ENCODE measurements around the gene BRD3. TPM values are rescaled to one million over a fixed set of nuclear protein-coding genes. Genes with fewer than 3 reads are reported as not detected.

The BRD3 gene
- total RNA-seq, 1 experiment from 2014 or later: 25.6 TPM

- intact Hi-C loops (cut with micrococcal nuclease): no loop called here
- Mint-ChIP-seq H3K36me3 (ENCODE audit: insufficient read depth, unreplicated experiment) (no peaks in the 10 kb centered on the region), H3K4me3 (ENCODE audit: unreplicated experiment) (no peak overlapping the region), H3K27ac (ENCODE audit: low read depth, unreplicated experiment) (no peak overlapping the region), H3K9me3 (ENCODE audit: unreplicated experiment) (no peaks in the 10 kb centered on the region), H3K27me3 (ENCODE audit: insufficient read depth, unreplicated experiment) (peaks cover 13% of the 10 kb centered on the region), H3K4me1 (ENCODE audit: insufficient read depth, unreplicated experiment) (no peaks in the 10 kb centered on the region)
- ChIA-PET CTCF (interaction anchor here (0.9 to 1.3 kb wide), 2 partner anchors 13 to 14 kb away, joined by 3 read pairs; no protein-coding TSS in a partner anchor), POLR2A (no interaction called here)
- no TSS peak for BruUV-seq (replicated peaks)
- TF ChIP-seq CTCF (IDR thresholded peaks at IDR 0.05; ENCODE audit: unreplicated experiment): no peak
- DNase-seq (ENCODE audit: unreplicated experiment): no peak
Observed at GRCh38 chr9:134007571-134007970, 60.3 kb downstream of the BRD3 start.

DNA sequence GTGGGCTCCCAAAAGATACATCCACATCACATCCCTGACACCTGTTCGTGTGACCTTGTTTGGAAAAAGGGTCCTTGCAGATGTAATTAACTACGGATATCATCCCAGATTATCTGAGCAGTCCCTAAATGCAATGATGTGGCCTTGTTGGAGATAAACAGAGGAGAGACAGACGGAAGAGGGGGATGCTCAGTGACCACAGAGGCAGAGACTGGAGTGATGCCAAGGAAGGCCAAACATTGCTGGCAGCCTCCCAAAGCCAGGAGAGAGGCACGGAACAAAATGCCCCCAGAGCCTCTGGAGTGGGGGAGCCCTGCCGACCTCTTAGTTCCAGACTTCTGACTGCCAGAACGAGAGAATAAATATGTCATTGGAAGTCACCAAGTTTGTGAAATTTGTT, 60.7 kb downstream of the BRD3 start:
- Mint-ChIP-seq H3K27me3 (ENCODE audit: insufficient read depth, unreplicated experiment) (peaks cover 13% of the 10 kb centered on the region), H3K4me3 (ENCODE audit: unreplicated experiment) (no peak overlapping the region), H3K27ac (ENCODE audit: low read depth, unreplicated experiment) (no peak overlapping the region), H3K9me3 (ENCODE audit: unreplicated experiment) (no peaks in the 10 kb centered on the region), H3K36me3 (ENCODE audit: insufficient read depth, unreplicated experiment) (no peaks in the 10 kb centered on the region), H3K4me1 (ENCODE audit: insufficient read depth, unreplicated experiment) (no peaks in the 10 kb centered on the region)
- DNase-seq (ENCODE audit: unreplicated experiment): no peak
- TF ChIP-seq CTCF (IDR thresholded peaks at IDR 0.05; ENCODE audit: unreplicated experiment): no peak
- POLR2A ChIA-PET: no interaction called here
- CTCF ChIA-PET: interaction anchor here (0.9 to 1.3 kb wide), 2 partner anchors 12 to 13 kb away, joined by 3 read pairs; no protein-coding TSS in a partner anchor
- no TSS peak for BruUV-seq (replicated peaks)
- intact Hi-C loops (cut with micrococcal nuclease): no loop called here

GRCh38 chr9:134005381-134005780, 62.4 kb downstream of the BRD3 start:
- CTCF ChIA-PET: interaction anchor here (1.1 kb wide), 2 partner anchors 10 to 11 kb away, joined by 3 read pairs; no protein-coding TSS in a partner anchor
- Mint-ChIP-seq H3K9me3 (ENCODE audit: unreplicated experiment) (no peaks in the 10 kb centered on the region), H3K4me1 (ENCODE audit: insufficient read depth, unreplicated experiment) (no peaks in the 10 kb centered on the region), H3K4me3 (ENCODE audit: unreplicated experiment) (no peak overlapping the region), H3K27me3 (ENCODE audit: insufficient read depth, unreplicated experiment) (peaks cover 13% of the 10 kb centered on the region), H3K36me3 (ENCODE audit: insufficient read depth, unreplicated experiment) (no peaks in the 10 kb centered on the region), H3K27ac (ENCODE audit: low read depth, unreplicated experiment) (no peak overlapping the region)
- TF ChIP-seq CTCF (IDR thresholded peaks at IDR 0.05; ENCODE audit: unreplicated experiment): no peak
- POLR2A ChIA-PET: interaction anchor here (1.6 kb wide), 1 partner anchor 19 kb away, joined by 4 read pairs; the partner anchor contains the start of gene BRD3OS
- intact Hi-C loops (cut with micrococcal nuclease): no loop called here
- no TSS peak for BruUV-seq (replicated peaks)
- DNase-seq (ENCODE audit: unreplicated experiment): no peak

- CTCF ChIA-PET: interaction anchor here (0.8 to 0.9 kb wide), 2 partner anchors 11 to 222 kb away, joined by 3 to 4 read pairs; no protein-coding TSS in a partner anchor
Observed at GRCh38 chr9:134004881-134005280, 62.9 kb downstream of the BRD3 start.

More at GRCh38 chr9:134004881-134005280, 62.9 kb downstream of the BRD3 start:
- no peak overlapping the region for H3K4me3 Mint-ChIP-seq (ENCODE audit: unreplicated experiment)
- TF ChIP-seq CTCF (IDR thresholded peaks at IDR 0.05; ENCODE audit: unreplicated experiment): no peak
- intact Hi-C loops (cut with micrococcal nuclease): no loop called here
- DNase-seq (ENCODE audit: unreplicated experiment): no peak
- H3K27me3 Mint-ChIP-seq (ENCODE audit: insufficient read depth, unreplicated experiment): peaks cover 13% of the 10 kb centered on the region
- BruUV-seq (replicated peaks): no TSS peak
- no peaks in the 10 kb centered on the region for H3K4me1 Mint-ChIP-seq (ENCODE audit: insufficient read depth, unreplicated experiment)
- no peak overlapping the region for H3K27ac Mint-ChIP-seq (ENCODE audit: low read depth, unreplicated experiment)
- H3K36me3 Mint-ChIP-seq (ENCODE audit: insufficient read depth, unreplicated experiment): no peaks in the 10 kb centered on the region
- H3K9me3 Mint-ChIP-seq (ENCODE audit: unreplicated experiment): no peaks in the 10 kb centered on the region
- POLR2A ChIA-PET: interaction anchor here (1.6 kb wide), 1 partner anchor 20 kb away, joined by 4 read pairs; the partner anchor contains the start of gene BRD3OS
